IMR-90 (cell line): Measurements from ENCODE around the gene PITPNM3. TPM values are rescaled to one million over a fixed set of nuclear protein-coding genes. Genes with fewer than 3 reads are reported as not detected.
A peak's percentile ranks its signal among the peaks of the same experiment; 100 is the strongest.

Source experiments
- ATAC-seq: fragments of 200-7000 bp; cut with Tn5 transposase; 2 replicates; pipeline ENCODE4 v1.9.1; 2020; ENCODE audit warnings: low read depth, mild to moderate bottlenecking, moderate library complexity
- BruUV-seq: library from RNA; stranded (reverse); fragments of 400-500 nt; replicated peaks from 2 replicates; lab custom pipeline; 2021; lab: Mats Ljungman, UMichigan
- CTCF ChIA-PET: fragments of 300-600 bp; formaldehyde crosslinking; extraction: SDS; loops from one replicate; lab custom pipeline; 2021; ENCODE audit warnings: antibody characterized with exemption; lab: Yijun Ruan, JAX
- POLR2A ChIA-PET: fragments of 300-600 bp; sonication (Branson Sonifier 250); formaldehyde crosslinking; loops from one replicate; lab custom pipeline; 2022; ENCODE audit warnings: antibody characterized with exemption; ENCODE audit not compliant: unreplicated experiment; lab: Charles Lee
- DNase-seq: peaks from one replicate; pipeline ENCODE4 v3.0.0; 2013
- H2AFZ ChIP-seq: replicated peaks from 2 replicates; pipeline ENCODE3; 2013; ENCODE audit warnings: low read length, mild to moderate bottlenecking; ENCODE audit not compliant: poor library complexity
- H2AK5ac ChIP-seq: 2 replicates; pipeline ENCODE4 v1.6.1; 2013; ENCODE audit warnings: low read depth, low read length, inconsistent platforms
- H2AK9ac ChIP-seq: replicated peaks from 2 replicates; pipeline ENCODE3; 2013; ENCODE audit warnings: mild to moderate bottlenecking, low read depth, low read length, moderate library complexity; ENCODE audit not compliant: poor library complexity
- H2BK120ac ChIP-seq: 2 replicates; pipeline ENCODE4 v1.6.1; 2013; ENCODE audit warnings: low read depth, low read length, inconsistent platforms
- H2BK15ac ChIP-seq: 3 replicates; pipeline ENCODE4 v1.6.1; 2013; ENCODE audit warnings: low read depth, low read length, inconsistent platforms
- H2BK20ac ChIP-seq: 2 replicates; pipeline ENCODE4 v1.6.1; 2013; ENCODE audit warnings: low read depth, mild to moderate bottlenecking, inconsistent platforms, low read length, moderate library complexity
- H2BK5ac ChIP-seq: 2 replicates; pipeline ENCODE4 v1.6.1; 2013; ENCODE audit warnings: mild to moderate bottlenecking, low read depth, low read length, inconsistent platforms; ENCODE audit not compliant: poor library complexity, severe bottlenecking
- H3K14ac ChIP-seq: replicated peaks from 2 replicates; pipeline ENCODE4 v1.6.1; 2013; ENCODE audit warnings: low read depth, low read length, inconsistent platforms
- H3K18ac ChIP-seq: 2 replicates; pipeline ENCODE4 v1.6.1; 2013; ENCODE audit warnings: low read depth, low read length, control low read depth
- H3K23ac ChIP-seq: 2 replicates; pipeline ENCODE4 v1.6.1; 2013; ENCODE audit warnings: low read depth, low read length, inconsistent platforms
- H3K27ac ChIP-seq: 2 replicates; pipeline ENCODE4 v1.5.1; 2013; ENCODE audit warnings: mild to moderate bottlenecking, control low read depth, low read length; ENCODE audit not compliant: insufficient read depth
- H3K27me3 ChIP-seq: 2 replicates; pipeline ENCODE4 v1.6.1; 2013; ENCODE audit warnings: low read length; ENCODE audit not compliant: control insufficient read depth, insufficient read depth
- H3K36me3 ChIP-seq: 2 replicates; pipeline ENCODE4 v1.6.1; 2013; ENCODE audit warnings: low read length, mixed read lengths; ENCODE audit not compliant: control insufficient read depth, insufficient read depth
- H3K4ac ChIP-seq: 2 replicates; pipeline ENCODE4 v1.6.1; 2013; ENCODE audit warnings: low read depth, low read length, inconsistent platforms
- H3K4me1 ChIP-seq: 2 replicates; pipeline ENCODE4 v1.6.1; 2013; ENCODE audit warnings: low read length, mixed read lengths; ENCODE audit not compliant: control insufficient read depth, insufficient read depth
- H3K4me2 ChIP-seq: 2 replicates; pipeline ENCODE4 v1.6.1; 2013; ENCODE audit warnings: low read depth, mild to moderate bottlenecking, control low read depth, low read length, moderate library complexity
- H3K4me3 ChIP-seq: 2 replicates; pipeline ENCODE4 v1.5.1; 2013; ENCODE audit warnings: low read depth, mild to moderate bottlenecking, control low read depth, low read length, moderate library complexity; ENCODE audit not compliant: insufficient read depth
- H3K56ac ChIP-seq: 2 replicates; pipeline ENCODE4 v1.6.1; 2013; ENCODE audit warnings: low read length, inconsistent platforms; ENCODE audit not compliant: insufficient read depth; ENCODE audit errors: extremely low read depth
- H3K79me1 ChIP-seq, 2 experiments: 2 replicates each; pipeline ENCODE4 v1.6.1; 2013; ENCODE audit warnings: low read length in 2 of 2, inconsistent platforms in 1 of 2, low read depth in 1 of 2
- H3K9ac ChIP-seq: 2 replicates; pipeline ENCODE4 v1.6.1; 2013; ENCODE audit warnings: low read depth, low read length, control low read depth
- H3K9me1 ChIP-seq: 2 replicates; pipeline ENCODE4 v1.6.1; 2013; ENCODE audit warnings: low read length, inconsistent platforms; ENCODE audit not compliant: insufficient read depth
- H3K9me3 ChIP-seq: 2 replicates; pipeline ENCODE4 v1.6.1; 2013; ENCODE audit warnings: low read length; ENCODE audit not compliant: control insufficient read depth, insufficient read depth
- H4K20me1 ChIP-seq: 2 replicates; pipeline ENCODE4 v1.6.1; 2013; ENCODE audit warnings: low read length, inconsistent platforms; ENCODE audit not compliant: insufficient read depth
- H4K5ac ChIP-seq: 2 replicates; pipeline ENCODE4 v1.6.1; 2013; ENCODE audit warnings: mild to moderate bottlenecking, low read depth, low read length, control low read depth
- H4K8ac ChIP-seq, 2 experiments: 2 replicates each; pipeline ENCODE4 v1.6.1; 2013; ENCODE audit warnings: low read depth in 2 of 2, low read length in 2 of 2, control low read depth in 1 of 2, inconsistent platforms in 1 of 2
- H4K91ac ChIP-seq: 2 replicates; pipeline ENCODE4 v1.6.1; 2013; ENCODE audit warnings: low read depth, low read length, inconsistent platforms; ENCODE audit not compliant: insufficient read depth
- CEBPB ChIP-seq: IDR thresholded peaks from 2 replicates; pipeline ENCODE4 v1.6.1; 2012; ENCODE audit warnings: low read depth, low read length, improper control_type of control experiment
- MAFK ChIP-seq: IDR thresholded peaks from 2 replicates; pipeline ENCODE4 v1.6.1; 2012; ENCODE audit warnings: low read depth, low read length, improper control_type of control experiment
- NFE2L2 ChIP-seq: fragments of 150-350 bp; IDR thresholded peaks from 2 replicates; pipeline ENCODE4 v1.6.1; 2016; ENCODE audit warnings: low read depth, mild to moderate bottlenecking, low read length
- RAD21 ChIP-seq: IDR thresholded peaks from 2 replicates; pipeline ENCODE4 v1.6.1; 2012; ENCODE audit warnings: low read length, improper control_type of control experiment
- RCOR1 ChIP-seq: IDR thresholded peaks from 2 replicates; pipeline ENCODE4 v1.6.1; 2012; ENCODE audit warnings: mild to moderate bottlenecking, low read length, improper control_type of control experiment; ENCODE audit not compliant: insufficient replicate concordance
- RFX5 ChIP-seq: IDR thresholded peaks from 2 replicates; pipeline ENCODE4 v1.8.0; 2012; ENCODE audit warnings: low read depth, mild to moderate bottlenecking, low read length, moderate library complexity
- SMC3 ChIP-seq: fragments of 150-350 bp; IDR thresholded peaks from 2 replicates; pipeline ENCODE4 v1.6.1; 2016; ENCODE audit warnings: low read depth, mild to moderate bottlenecking, antibody characterized with exemption, low read length, moderate library complexity
- WGBS, 2 experiments: methylation state at CpG; one replicate each; pipeline versions ENCODE4 v1.1.5 to v1.1.7; 2013; ENCODE audit warnings: missing lambda C conversion rate in 2 of 2; ENCODE audit not compliant: insufficient read length in 1 of 2; ENCODE audit errors: extremely low coverage in 2 of 2; 5-methylcytosine and 5-hydroxymethylcytosine counted together
- dilution Hi-C: fragments of 300-500 bp; cut with HindIII; formaldehyde crosslinking; loops from one replicate; pipeline ENCODE4 v1.14.3; 2018; ENCODE audit warnings: low sequenced_read_pairs; ENCODE audit not compliant: unreplicated experiment
- in situ Hi-C: fragments of 300-500 bp; cut with MboI; formaldehyde crosslinking; loops from 3 replicates; pipeline ENCODE4 v1.14.3; 2019; ENCODE audit warnings: low sequenced_read_pairs, inconsistent platforms, mixed read lengths
- intact Hi-C: fragments of 100-400 bp; cut with micrococcal nuclease; formaldehyde crosslinking; loops from 2 replicates; pipeline ENCODE4 v1.10.0; 2022
- polyA plus RNA-seq, 3 experiments: library from polyadenylated mRNA; depleted of rRNA; stranded (reverse); fragments of >200 nt; gene quantifications; 2 replicates each; pipeline ENCODE4 v1.2.3, GENCODE V29; 2012; ENCODE audit warnings: low replicate concordance in 1 of 3
- total RNA-seq: library from RNA; depleted of rRNA; stranded (reverse); fragments of >200 nt; gene quantifications from 2 replicates; pipeline ENCODE4 v1.2.3, GENCODE V29; 2012
- TF ChIP-seq, protein P1 (sequence below): conservative IDR thresholded peaks from 2 replicates; pipeline ENCODE4 v1.5.1; 2012; ENCODE audit warnings: mild to moderate bottlenecking, low read depth, low read length, improper control_type of control experiment
- TF ChIP-seq, protein P2 (sequence below): fragments of 150-350 bp; IDR thresholded peaks from 2 replicates; pipeline ENCODE4 v1.6.1; 2016; ENCODE audit warnings: low read depth, mild to moderate bottlenecking, low read length, moderate library complexity, borderline replicate concordance

Gene PITPNM3
- total and polyA plus RNA-seq, 2 of the 4 experiments (the other 2 are of a cell fraction), result 0.54 to 1.7 TPM

DNA sequence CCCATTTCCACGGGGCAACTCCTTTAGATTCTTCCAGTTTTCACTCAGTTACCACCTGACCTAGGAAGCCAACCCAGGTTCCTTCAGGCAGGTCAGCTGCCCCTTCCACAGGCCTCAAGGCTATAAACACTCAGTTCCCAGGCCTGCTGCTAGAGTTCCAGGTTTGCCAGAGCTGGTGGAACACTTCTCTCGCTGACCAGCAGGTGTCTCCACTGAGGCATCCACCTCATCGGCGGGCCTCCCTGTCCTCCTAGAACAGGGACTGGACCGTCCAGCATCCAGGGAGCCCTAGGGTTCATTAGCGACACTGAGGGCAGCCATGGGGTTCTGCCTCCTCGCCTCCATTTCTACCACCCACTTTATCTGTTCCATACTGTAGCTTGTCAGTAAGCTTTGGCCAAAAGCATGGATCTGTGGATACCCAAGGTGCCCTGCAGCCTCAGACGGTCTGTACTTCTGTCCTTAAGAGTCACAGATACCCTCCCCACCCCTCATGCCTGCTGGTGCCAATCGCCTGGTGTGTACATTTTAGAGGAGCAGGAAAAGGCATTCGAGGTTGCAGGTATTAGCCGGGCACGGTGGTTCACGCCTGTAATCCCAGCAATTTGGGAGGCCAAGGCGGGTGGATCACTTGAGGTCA, 83.1 kb downstream of the PITPNM3 start:
- DNase-seq (peak; percentile 65), ATAC-seq (peak; percentile 92)
- in situ Hi-C loops (loop anchor here (10.0 kb wide), 1 partner anchor 172 kb away; the partner anchor contains the start of genes KIAA0753 and TXNDC17), intact Hi-C loops (loop anchor here (1.0 to 5.0 kb wide), 3 partner anchors 84 to 167 kb away; partner anchors contain the start of genes KIAA0753 and PITPNM3), dilution Hi-C loops (no loop called here)
- H2BK15ac ChIP-seq, result 0 out of 3 replicates have a peak overlapping the region, but pooled peaks have one; percentile 23
- H3K79me1 ChIP-seq, result no peaks in the 10 kb centered on the region
- H3K4me3 ChIP-seq, result no peak overlapping the region
- H3K56ac ChIP-seq, result no peak overlapping the region; the same call in 1 of the 2 replicates
- H2AK9ac ChIP-seq, result peak overlapping the region; percentile 87
- H3K9me1 ChIP-seq, result peaks cover 7% of the 10 kb centered on the region; the same call in 1 of the 2 replicates
- peak overlapping the region in 1 of 2 experiments; percentile 68; a peak in 1 of 4 replicates for H4K8ac ChIP-seq
- H3K9ac ChIP-seq, result no peak overlapping the region
- no TSS peak for BruUV-seq
- TF ChIP-seq CEBPB, result no peak
- no peak for TF ChIP-seq RFX5
- TF ChIP-seq, protein P1, sequence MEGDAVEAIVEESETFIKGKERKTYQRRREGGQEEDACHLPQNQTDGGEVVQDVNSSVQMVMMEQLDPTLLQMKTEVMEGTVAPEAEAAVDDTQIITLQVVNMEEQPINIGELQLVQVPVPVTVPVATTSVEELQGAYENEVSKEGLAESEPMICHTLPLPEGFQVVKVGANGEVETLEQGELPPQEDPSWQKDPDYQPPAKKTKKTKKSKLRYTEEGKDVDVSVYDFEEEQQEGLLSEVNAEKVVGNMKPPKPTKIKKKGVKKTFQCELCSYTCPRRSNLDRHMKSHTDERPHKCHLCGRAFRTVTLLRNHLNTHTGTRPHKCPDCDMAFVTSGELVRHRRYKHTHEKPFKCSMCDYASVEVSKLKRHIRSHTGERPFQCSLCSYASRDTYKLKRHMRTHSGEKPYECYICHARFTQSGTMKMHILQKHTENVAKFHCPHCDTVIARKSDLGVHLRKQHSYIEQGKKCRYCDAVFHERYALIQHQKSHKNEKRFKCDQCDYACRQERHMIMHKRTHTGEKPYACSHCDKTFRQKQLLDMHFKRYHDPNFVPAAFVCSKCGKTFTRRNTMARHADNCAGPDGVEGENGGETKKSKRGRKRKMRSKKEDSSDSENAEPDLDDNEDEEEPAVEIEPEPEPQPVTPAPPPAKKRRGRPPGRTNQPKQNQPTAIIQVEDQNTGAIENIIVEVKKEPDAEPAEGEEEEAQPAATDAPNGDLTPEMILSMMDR, result peak; percentile 83
- no peak for TF ChIP-seq MAFK
- TF ChIP-seq RCOR1, result no peak
- peak; percentile 90 for TF ChIP-seq SMC3
- peak; percentile 84 for TF ChIP-seq RAD21
- TF ChIP-seq, protein P2, sequence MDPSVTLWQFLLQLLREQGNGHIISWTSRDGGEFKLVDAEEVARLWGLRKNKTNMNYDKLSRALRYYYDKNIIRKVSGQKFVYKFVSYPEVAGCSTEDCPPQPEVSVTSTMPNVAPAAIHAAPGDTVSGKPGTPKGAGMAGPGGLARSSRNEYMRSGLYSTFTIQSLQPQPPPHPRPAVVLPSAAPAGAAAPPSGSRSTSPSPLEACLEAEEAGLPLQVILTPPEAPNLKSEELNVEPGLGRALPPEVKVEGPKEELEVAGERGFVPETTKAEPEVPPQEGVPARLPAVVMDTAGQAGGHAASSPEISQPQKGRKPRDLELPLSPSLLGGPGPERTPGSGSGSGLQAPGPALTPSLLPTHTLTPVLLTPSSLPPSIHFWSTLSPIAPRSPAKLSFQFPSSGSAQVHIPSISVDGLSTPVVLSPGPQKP, result no peak
- TF ChIP-seq NFE2L2, result no peak
- H2BK5ac ChIP-seq, result no peak overlapping the region
- no peak overlapping the region for H2AK5ac ChIP-seq
- POLR2A ChIA-PET, result no interaction called here
- no peak overlapping the region for H3K14ac ChIP-seq
- H2BK20ac ChIP-seq, result peak overlapping the region; percentile 57
- 0 out of 2 replicates have a peak overlapping the region, but pooled peaks have one; percentile 18 for H4K91ac ChIP-seq
- no peak overlapping the region for H3K18ac ChIP-seq
- H3K36me3 ChIP-seq, result no peaks in the 10 kb centered on the region
- WGBS, 2 experiments, result no CpG with 5 or more reads among the region's 14 CpGs
- H3K4ac ChIP-seq, result peak overlapping the region; percentile 37
- no peak overlapping the region for H3K23ac ChIP-seq
- H2AFZ ChIP-seq, result peak overlapping the region; percentile 87
- H3K27ac ChIP-seq, result no peak overlapping the region
- CTCF ChIA-PET, result interaction anchor here (0.5 to 1.4 kb wide), 10 partner anchors 9 to 1050 kb away, joined by 3 to 8 read pairs (median 3); no protein-coding TSS in a partner anchor
- no peak overlapping the region for H4K5ac ChIP-seq
- no peak overlapping the region for H3K4me2 ChIP-seq
- H3K9me3 ChIP-seq, result no peaks in the 10 kb centered on the region
- peaks cover 13% of the 10 kb centered on the region for H3K4me1 ChIP-seq
- H2BK120ac ChIP-seq, result peak overlapping the region; percentile 12; the same call in 1 of the 2 replicates
- H4K20me1 ChIP-seq, result peaks cover 5% of the 10 kb centered on the region; the same call in 1 of the 2 replicates
- no peaks in the 10 kb centered on the region for H3K27me3 ChIP-seq
